ENCODE data around the gene IL36RN.

- TF ChIP-seq EZH2 (IDR thresholded peaks at IDR 0.05) (no peak), POLR2AphosphoS5 (IDR thresholded peaks at IDR 0.05; ENCODE audit: borderline replicate concordance, low read depth, low read length) (no peak), FOXP2 (optimal IDR thresholded peaks at IDR 0.05; ENCODE audit: control extremely low read depth, extremely low read length, insufficient read depth) (no peak)
These were observed 18.1 kb downstream of the IL36RN start for GRCh38 chr2:113076954-113077669.

Data from SK-N-MC (cell line).